Mesendoderm (in vitro differentiated cells): ENCODE data around the gene EPM2A. TPM values are rescaled to one million over a fixed set of nuclear protein-coding genes. Genes with fewer than 3 reads are reported as not detected.

Experiments
- DNase-seq: peaks from one replicate; pipeline ENCODE4 v3.0.0; 2013
- H2AK5ac ChIP-seq: 2 replicates; pipeline ENCODE4 v1.6.1; 2013; ENCODE audit warnings: low read length, inconsistent platforms
- H2BK120ac ChIP-seq: 2 replicates; pipeline ENCODE4 v1.6.1; 2013; ENCODE audit warnings: low read depth, mild to moderate bottlenecking, low read length, moderate library complexity, mixed read lengths
- H2BK15ac ChIP-seq: replicated peaks from 2 replicates; pipeline ENCODE4 v1.6.1; 2013; ENCODE audit warnings: low read depth, mild to moderate bottlenecking, moderate library complexity
- H2BK5ac ChIP-seq: 2 replicates; pipeline ENCODE4 v1.6.1; 2013; ENCODE audit warnings: low read length, inconsistent platforms
- H3K18ac ChIP-seq: 2 replicates; pipeline ENCODE4 v1.6.1; 2013; ENCODE audit warnings: mild to moderate bottlenecking, low read length, mixed read lengths
- H3K23ac ChIP-seq: one replicate; pipeline ENCODE4 v1.6.1; 2013; ENCODE audit warnings: low read length
- H3K27ac ChIP-seq: 2 replicates; pipeline ENCODE4 v1.5.1; 2013; ENCODE audit warnings: low read depth, mild to moderate bottlenecking, inconsistent platforms, low read length, moderate library complexity
- H3K27me3 ChIP-seq: 2 replicates; pipeline ENCODE4 v1.6.1; 2013; ENCODE audit warnings: low read length, control low read depth, mild to moderate bottlenecking, inconsistent platforms; ENCODE audit not compliant: insufficient read depth, poor library complexity
- H3K36me3 ChIP-seq: 2 replicates; pipeline ENCODE4 v1.6.1; 2013; ENCODE audit warnings: low read length, inconsistent platforms; ENCODE audit not compliant: control insufficient read depth, insufficient read depth
- H3K4ac ChIP-seq: one replicate; pipeline ENCODE4 v1.6.1; 2013; ENCODE audit warnings: low read depth, mild to moderate bottlenecking, low read length, moderate library complexity
- H3K4me1 ChIP-seq: 2 replicates; pipeline ENCODE4 v1.6.1; 2013; ENCODE audit warnings: low read depth, low read length, inconsistent platforms; ENCODE audit not compliant: control insufficient read depth
- H3K4me2 ChIP-seq: 2 replicates; pipeline ENCODE4 v1.6.1; 2013; ENCODE audit warnings: low read length
- H3K4me3 ChIP-seq: 2 replicates; pipeline ENCODE4 v1.5.1; 2013; ENCODE audit warnings: mild to moderate bottlenecking, low read length
- H3K56ac ChIP-seq: one replicate; pipeline ENCODE4 v1.6.1; 2013; ENCODE audit warnings: low read length
- H3K79me1 ChIP-seq: 2 replicates; pipeline ENCODE4 v1.6.1; 2013; ENCODE audit warnings: low read length, inconsistent platforms
- H3K79me2 ChIP-seq: 2 replicates; pipeline ENCODE4 v1.6.1; 2013; ENCODE audit warnings: mild to moderate bottlenecking, low read length; ENCODE audit not compliant: control insufficient read depth, insufficient read depth
- H3K9ac ChIP-seq: 2 replicates; pipeline ENCODE4 v1.6.1; 2013; ENCODE audit warnings: low read length, inconsistent platforms
- H4K5ac ChIP-seq: one replicate; pipeline ENCODE4 v1.6.1; 2013; ENCODE audit warnings: low read length
- H4K8ac ChIP-seq: one replicate; pipeline ENCODE4 v1.6.1; 2013; ENCODE audit warnings: low read depth, mild to moderate bottlenecking, control low read depth, low read length, moderate library complexity
- WGBS: extraction: QIAGEN DNeasy Blood & Tissue Kit; methylation state at CpG from one replicate; pipeline ENCODE4 v1.1.7; 2013; ENCODE audit warnings: low lambda C conversion rate, missing lambda C conversion rate; ENCODE audit not compliant: insufficient coverage; ENCODE audit errors: extremely low coverage; 5-methylcytosine and 5-hydroxymethylcytosine counted together
- polyA plus RNA-seq, 2 experiments: library from polyadenylated mRNA; stranded (reverse); fragments of 200-250 nt; gene quantifications; one replicate each; pipeline ENCODE4 v1.2.3, GENCODE V29; 2013

Gene EPM2A
- polyA plus RNA-seq (2013, experiment 1 of 2): 2.8 TPM
- polyA plus RNA-seq (2013, experiment 2 of 2): 2.4 TPM

DNA sequence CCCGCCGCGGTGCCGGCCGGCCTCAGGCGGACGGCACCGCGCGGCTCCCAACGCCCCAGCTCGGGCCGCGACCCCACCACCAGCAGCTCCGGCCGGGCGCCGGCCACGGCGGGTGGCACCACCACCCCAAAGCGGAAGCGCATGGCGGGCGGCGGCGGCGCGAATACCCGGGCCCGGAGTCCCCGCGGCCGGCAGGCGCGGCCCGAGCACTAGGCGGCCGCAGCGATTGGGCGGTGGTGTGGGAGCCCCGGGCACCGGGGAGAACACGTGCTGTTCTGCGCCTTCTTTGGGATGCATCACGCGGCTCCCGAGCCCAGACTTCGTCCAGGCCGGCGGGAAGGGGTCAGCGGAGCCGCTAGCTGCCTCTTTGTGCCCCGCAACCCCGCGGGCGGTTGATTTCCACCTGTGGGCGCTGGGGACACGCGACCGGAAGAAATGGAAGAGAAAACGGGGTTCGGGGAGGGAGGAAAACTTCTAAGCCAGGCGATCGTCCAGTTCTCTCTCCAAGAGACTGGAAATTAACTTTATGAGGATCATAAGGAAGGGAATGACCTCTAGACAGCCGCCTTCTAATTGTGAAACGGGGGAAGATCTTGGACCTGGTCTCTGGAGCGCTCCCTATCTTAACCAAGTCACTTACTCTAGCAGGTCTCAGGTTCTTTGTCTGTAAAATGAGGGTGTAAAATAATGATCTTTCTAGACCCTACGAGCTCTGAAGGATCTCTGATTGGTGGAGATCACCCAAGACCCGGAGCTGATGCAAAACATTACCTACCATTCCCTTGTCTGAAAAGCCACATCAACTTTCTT is at the start of gene EPM2A:
Gene EPM2A, minus strand, starts transcription at position 165 of the 810 bp plus-strand sequence. Its CDS starts 22 bp downstream, at position 143.
- Histone ChIP-seq H3K36me3 (no peaks in the 10 kb centered on the region), H3K79me2 (no peaks in the 10 kb centered on the region), H3K4me3 (peak within 1 kb of the TSS; percentile 50), H3K4me2 (peak within 1 kb of the TSS; percentile 63), H3K23ac (no peak within 1 kb of the TSS), H3K4me1 (no peaks in the 10 kb centered on the region), H3K27me3 (no peaks in the 10 kb centered on the region), H2BK120ac (no peak within 1 kb of the TSS), H2BK5ac (peak within 1 kb of the TSS; percentile 39), H3K56ac (peak within 1 kb of the TSS; percentile 89), H4K5ac (no peak within 1 kb of the TSS), H2AK5ac (no peak within 1 kb of the TSS), H3K9ac (peak within 1 kb of the TSS; percentile 87), H3K79me1 (no peaks in the 10 kb centered on the region), H3K27ac (peak within 1 kb of the TSS; percentile 99), H3K18ac (peak within 1 kb of the TSS; percentile 98), H2BK15ac (no peak within 1 kb of the TSS), H3K4ac (peak within 1 kb of the TSS; percentile 77), H4K8ac (no peak within 1 kb of the TSS)
- DNase-seq: peak; percentile 89
- no CpG with 5 or more reads among the region's 69 CpGs for WGBS

DNA sequence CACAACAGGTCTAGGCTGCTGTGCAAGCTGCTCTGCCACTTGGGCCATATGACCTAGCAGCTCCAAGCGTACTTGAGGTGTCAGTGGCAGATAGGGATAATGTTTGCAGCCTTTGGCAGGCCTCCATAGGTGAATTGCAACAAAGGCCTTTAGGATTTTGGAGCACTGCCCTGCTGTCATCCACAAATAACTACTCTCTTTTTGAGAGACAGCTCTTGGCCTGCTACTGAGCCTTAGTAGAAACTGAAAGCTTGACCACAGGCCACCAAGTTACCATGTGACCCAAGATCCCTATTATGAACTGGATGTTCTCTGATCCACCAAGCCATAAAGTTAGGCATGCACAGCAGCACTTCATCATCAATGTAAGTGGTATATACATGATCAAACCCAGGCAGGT is 49.4 kb upstream of the EPM2A start:
- Histone ChIP-seq H4K8ac (no peak overlapping the region), H3K4me2 (no peak overlapping the region), H3K18ac (no peak overlapping the region), H3K79me2 (no peaks in the 10 kb centered on the region), H3K4me3 (no peak overlapping the region), H3K79me1 (no peaks in the 10 kb centered on the region), H2AK5ac (no peak overlapping the region), H2BK5ac (no peak overlapping the region), H4K5ac (no peak overlapping the region), H3K36me3 (no peaks in the 10 kb centered on the region), H3K56ac (no peak overlapping the region), H2BK120ac (no peak overlapping the region), H3K4ac (no peak overlapping the region), H3K9ac (no peak overlapping the region), H3K27me3 (no peaks in the 10 kb centered on the region), H3K4me1 (no peaks in the 10 kb centered on the region), H3K27ac (no peak overlapping the region), H3K23ac (no peak overlapping the region), H2BK15ac (no peak overlapping the region)
- WGBS: no CpG with 5 or more reads among the region's 1 CpG
- no peak for DNase-seq

DNA sequence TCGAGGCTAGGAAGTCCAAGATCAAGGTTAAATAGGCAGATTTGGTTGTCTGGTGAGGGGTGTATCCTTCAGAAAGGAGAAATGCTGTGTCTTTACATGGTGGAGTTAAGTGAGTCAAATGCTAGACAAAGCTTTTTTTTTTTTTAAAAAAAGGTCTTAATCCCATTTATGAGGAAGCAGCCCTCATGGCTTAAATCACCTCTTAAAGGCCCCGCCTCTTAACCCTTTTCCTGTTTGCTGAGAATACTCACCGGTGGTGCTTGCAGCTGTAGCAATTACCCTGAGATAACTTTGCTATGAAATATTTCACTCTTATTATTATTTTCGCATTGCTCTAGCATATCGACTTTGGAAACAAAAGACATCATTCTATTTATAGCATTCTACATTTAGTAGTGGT is 48.5 kb upstream of the EPM2A start:
- Histone ChIP-seq H2BK120ac (no peak overlapping the region), H4K8ac (no peak overlapping the region), H2BK15ac (no peak overlapping the region), H3K9ac (no peak overlapping the region), H3K36me3 (no peaks in the 10 kb centered on the region), H3K4ac (no peak overlapping the region), H3K79me2 (no peaks in the 10 kb centered on the region), H3K79me1 (no peaks in the 10 kb centered on the region), H3K23ac (no peak overlapping the region), H3K4me3 (no peak overlapping the region), H3K56ac (no peak overlapping the region), H2BK5ac (no peak overlapping the region), H3K18ac (no peak overlapping the region), H3K4me2 (no peak overlapping the region), H2AK5ac (no peak overlapping the region), H3K27me3 (no peaks in the 10 kb centered on the region), H3K4me1 (no peaks in the 10 kb centered on the region), H3K27ac (no peak overlapping the region), H4K5ac (no peak overlapping the region)
- DNase-seq: no peak
- WGBS: no CpG with 5 or more reads among the region's 5 CpGs

DNA sequence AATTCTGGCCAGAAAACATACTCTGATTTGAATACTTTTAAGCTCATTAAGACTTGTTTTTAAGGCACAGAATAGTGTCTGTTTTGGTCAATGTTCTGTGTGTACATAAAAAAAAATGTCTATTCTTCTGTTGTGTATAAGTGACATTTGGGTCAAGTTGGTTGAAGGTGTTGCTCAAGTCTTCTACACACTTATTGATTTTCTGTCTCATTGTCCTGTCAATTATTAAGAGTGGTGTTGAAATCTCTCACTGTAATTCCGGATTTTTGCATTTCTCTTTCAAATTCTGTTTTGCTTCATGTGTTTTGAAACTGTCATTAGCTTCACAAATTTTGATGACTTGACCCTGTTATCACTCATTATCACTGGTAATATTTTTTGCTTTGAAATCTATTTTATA is 37.5 kb upstream of the EPM2A start:
- Histone ChIP-seq H2BK15ac (no peak overlapping the region), H3K4me1 (no peaks in the 10 kb centered on the region), H3K4me2 (no peak overlapping the region), H4K8ac (no peak overlapping the region), H2BK5ac (no peak overlapping the region), H2AK5ac (no peak overlapping the region), H3K9ac (no peak overlapping the region), H3K56ac (no peak overlapping the region), H3K27me3 (no peaks in the 10 kb centered on the region), H3K4me3 (no peak overlapping the region), H3K18ac (no peak overlapping the region), H3K27ac (no peak overlapping the region), H3K79me2 (no peaks in the 10 kb centered on the region), H2BK120ac (no peak overlapping the region), H3K79me1 (no peaks in the 10 kb centered on the region), H3K4ac (no peak overlapping the region), H3K23ac (no peak overlapping the region), H3K36me3 (no peaks in the 10 kb centered on the region), H4K5ac (no peak overlapping the region)
- DNase-seq: no peak
- no CpG with 5 or more reads among the region's 1 CpG for WGBS

DNA sequence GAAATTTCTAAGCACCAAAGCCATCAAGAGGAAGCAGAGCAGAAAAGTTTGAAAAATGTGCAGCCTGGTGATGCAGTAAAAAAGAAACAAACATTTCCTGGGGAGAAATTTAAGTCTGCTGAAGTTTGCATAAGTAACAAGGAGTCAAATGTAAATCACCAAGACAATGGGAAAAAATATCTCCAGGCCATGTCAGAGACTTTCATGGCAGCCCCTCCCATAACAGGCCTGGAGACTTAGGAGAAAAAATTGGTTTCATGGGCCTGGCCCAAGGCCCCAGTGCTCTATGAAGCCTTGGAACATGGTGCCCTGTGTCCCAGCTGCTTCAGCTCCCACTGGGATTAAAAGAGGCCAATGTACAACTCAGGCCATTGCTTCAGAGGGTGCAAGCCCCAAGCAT is 30.1 kb upstream of the EPM2A start:
- no peak overlapping the region for H2BK120ac ChIP-seq
- no peak overlapping the region for H3K4ac ChIP-seq
- no peaks in the 10 kb centered on the region for H3K36me3 ChIP-seq
- no peak overlapping the region for H3K27ac ChIP-seq
- no peaks in the 10 kb centered on the region for H3K79me2 ChIP-seq
- H3K9ac ChIP-seq: no peak overlapping the region
- no peak for DNase-seq
- no peak overlapping the region for H3K23ac ChIP-seq
- no peak overlapping the region for H2BK15ac ChIP-seq
- H3K4me3 ChIP-seq: no peak overlapping the region
- no peak overlapping the region for H3K4me2 ChIP-seq
- no peaks in the 10 kb centered on the region for H3K27me3 ChIP-seq
- H2AK5ac ChIP-seq: no peak overlapping the region
- no peak overlapping the region for H4K5ac ChIP-seq
- H2BK5ac ChIP-seq: no peak overlapping the region
- H3K18ac ChIP-seq: no peak overlapping the region
- H3K4me1 ChIP-seq: no peaks in the 10 kb centered on the region
- no peak overlapping the region for H3K56ac ChIP-seq
- H3K79me1 ChIP-seq: no peaks in the 10 kb centered on the region
- no peak overlapping the region for H4K8ac ChIP-seq

DNA sequence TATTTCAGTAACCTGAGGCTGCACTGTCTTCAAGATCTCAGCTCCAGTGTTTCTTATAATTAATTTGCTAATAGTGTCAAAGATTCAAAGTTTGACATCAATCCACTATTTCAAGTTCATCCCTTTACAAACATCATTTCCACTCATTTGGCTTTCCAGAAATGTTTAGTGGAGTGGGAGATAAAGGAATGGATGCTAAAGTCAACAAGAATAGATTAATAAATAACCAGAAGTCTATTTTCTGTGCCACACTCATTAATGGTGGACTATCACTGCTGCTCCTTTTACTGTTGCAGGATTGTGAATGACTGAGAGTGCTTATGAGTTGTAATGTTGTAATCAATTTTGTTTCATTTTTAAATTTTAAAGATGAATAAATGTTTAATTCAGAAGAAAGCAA is 28.4 kb upstream of the EPM2A start:
- H3K27me3 ChIP-seq: no peaks in the 10 kb centered on the region
- no peak overlapping the region for H3K18ac ChIP-seq
- no peak overlapping the region for H2BK5ac ChIP-seq
- H3K36me3 ChIP-seq: no peaks in the 10 kb centered on the region
- no peak overlapping the region for H4K8ac ChIP-seq
- H3K4me3 ChIP-seq: no peak overlapping the region
- no peak overlapping the region for H3K23ac ChIP-seq
- no peak overlapping the region for H2BK15ac ChIP-seq
- H3K4me2 ChIP-seq: no peak overlapping the region
- no peak overlapping the region for H3K27ac ChIP-seq
- H3K4me1 ChIP-seq: no peaks in the 10 kb centered on the region
- no peak overlapping the region for H2BK120ac ChIP-seq
- H3K56ac ChIP-seq: no peak overlapping the region
- no peaks in the 10 kb centered on the region for H3K79me2 ChIP-seq
- DNase-seq: no peak
- no peaks in the 10 kb centered on the region for H3K79me1 ChIP-seq
- no peak overlapping the region for H4K5ac ChIP-seq
- H2AK5ac ChIP-seq: no peak overlapping the region
- H3K4ac ChIP-seq: no peak overlapping the region
- no peak overlapping the region for H3K9ac ChIP-seq
